Stimulated activated CD4-positive, alpha-beta T cell treated with anti-CD3 and anti-CD28 coated beads, Interleukin-2, amount 100 ng/mL, for 48 hours (primary cell): ENCODE measurements around the gene CAP2.

Experiments
- DNase-seq, 2 donors: peaks; one replicate each; pipeline ENCODE4 v3.0.0-alpha.2; 2020

CAP2 gene

GRCh38 chr6:17477356-17477755, 84.0 kb downstream of the CAP2 start:
- DNase-seq: no peak

GRCh38 chr6:17478223-17478907, 85.0 kb downstream of the CAP2 start:
- no peak for DNase-seq

DNA sequence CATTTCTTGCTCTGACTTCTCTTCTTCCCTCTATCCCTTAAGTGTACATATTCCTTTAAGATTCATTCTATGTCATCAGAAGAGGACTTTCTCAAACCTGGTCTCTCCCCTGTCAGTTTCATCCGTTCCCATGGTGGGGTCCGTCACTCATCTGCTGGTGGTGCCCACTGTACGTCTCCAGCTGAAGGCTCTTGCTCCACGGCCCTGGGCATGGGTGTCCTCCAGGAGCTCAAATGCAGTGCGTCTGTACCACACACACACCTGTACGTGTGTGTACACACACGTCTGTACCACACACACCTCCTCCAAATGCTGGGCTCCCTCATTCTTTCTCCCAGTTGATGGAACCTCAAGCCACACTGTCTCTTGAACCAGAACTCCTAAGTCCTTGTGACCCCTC, 85.6 kb downstream of the CAP2 start:
- DNase-seq: no peak

DNA sequence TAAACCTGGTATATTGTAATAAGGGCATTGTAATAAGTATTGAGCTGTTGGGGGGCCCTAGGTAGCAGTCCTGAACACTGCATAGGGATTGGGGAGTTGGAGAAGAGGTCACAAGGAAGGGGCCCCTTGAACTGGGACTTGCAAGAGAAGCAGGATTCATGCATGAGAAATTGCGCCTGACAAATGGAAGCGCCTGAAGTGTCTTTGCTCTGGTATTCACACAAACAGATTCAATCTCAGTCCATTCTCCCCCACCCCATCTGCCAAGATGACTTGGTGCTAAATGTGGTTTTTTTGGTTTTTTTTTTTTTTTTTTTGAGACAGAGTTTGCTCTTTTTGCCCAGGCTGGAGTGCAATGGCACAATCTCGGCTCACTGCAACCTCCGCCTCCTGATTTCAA, 87.1 kb downstream of the CAP2 start:
- no peak for DNase-seq

- DNase-seq: no peak
Measured at GRCh38 chr6:17482711-17483110, 89.3 kb downstream of the CAP2 start.

GRCh38 chr6:17483391-17484016, 90.1 kb downstream of the CAP2 start:
- DNase-seq: no peak

GRCh38 chr6:17484201-17484849, 90.9 kb downstream of the CAP2 start:
- DNase-seq: no peak

DNA sequence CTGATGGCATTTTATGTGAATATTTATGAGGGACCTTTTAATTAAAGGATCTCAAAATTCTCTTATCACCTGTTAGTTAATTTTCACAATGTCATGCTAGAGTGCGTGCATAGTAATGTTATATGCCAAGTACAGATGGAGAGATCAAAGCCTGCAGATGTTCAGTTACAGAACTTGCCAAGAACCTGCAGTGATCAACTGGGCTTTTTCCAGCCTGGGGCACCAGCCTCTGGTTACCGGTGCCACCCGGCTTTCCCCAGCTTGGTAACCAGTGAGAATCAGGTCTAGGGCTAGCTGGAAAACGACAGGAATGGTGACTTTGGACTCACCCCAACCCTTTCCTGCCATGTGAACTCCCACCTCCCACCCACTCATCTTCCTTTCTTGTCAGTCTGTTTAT, 91.8 kb downstream of the CAP2 start:
- no peak for DNase-seq

DNA sequence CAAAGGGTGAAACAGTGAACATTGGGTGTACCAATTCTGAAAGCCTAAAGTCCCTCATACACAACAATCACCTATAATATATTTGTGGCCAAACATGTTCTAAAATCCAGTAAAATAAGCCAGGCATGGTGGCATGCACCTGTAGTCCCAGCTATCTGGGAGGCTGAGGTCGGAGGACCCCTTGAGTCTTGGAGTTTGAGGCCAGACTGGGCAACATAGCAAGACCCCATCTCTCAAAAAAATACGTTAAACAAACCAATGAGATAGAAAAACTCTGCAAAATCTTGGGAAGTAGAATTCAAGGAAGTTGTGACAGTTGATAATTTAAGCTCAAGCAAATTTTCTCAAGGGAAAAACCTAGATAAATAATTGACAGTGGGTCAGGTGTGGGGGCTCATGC, 92.6 kb downstream of the CAP2 start:
- no peak for DNase-seq

DNA sequence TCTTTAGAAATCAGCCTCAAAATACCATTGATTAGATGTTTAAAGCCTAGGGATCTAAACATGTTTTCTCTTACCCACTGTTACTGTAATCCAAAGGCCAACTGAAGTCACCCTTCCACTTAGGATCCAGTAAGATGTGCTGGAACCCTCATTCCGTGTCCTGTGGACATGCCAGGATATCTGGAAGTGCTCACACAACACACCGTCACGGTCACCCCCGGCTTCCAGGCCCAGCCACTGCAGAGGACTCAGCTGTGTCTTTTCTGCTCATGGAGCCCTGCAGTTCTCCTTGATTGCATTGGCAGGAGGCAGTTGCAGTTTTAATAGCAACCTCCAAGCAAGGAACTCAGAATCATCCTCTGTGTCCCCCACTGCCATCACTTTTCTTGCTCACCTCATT, 93.3 kb downstream of the CAP2 start:
- no peak for DNase-seq

- no peak for DNase-seq
Measured at GRCh38 chr6:17490724-17491123, 97.3 kb downstream of the CAP2 start.

DNA sequence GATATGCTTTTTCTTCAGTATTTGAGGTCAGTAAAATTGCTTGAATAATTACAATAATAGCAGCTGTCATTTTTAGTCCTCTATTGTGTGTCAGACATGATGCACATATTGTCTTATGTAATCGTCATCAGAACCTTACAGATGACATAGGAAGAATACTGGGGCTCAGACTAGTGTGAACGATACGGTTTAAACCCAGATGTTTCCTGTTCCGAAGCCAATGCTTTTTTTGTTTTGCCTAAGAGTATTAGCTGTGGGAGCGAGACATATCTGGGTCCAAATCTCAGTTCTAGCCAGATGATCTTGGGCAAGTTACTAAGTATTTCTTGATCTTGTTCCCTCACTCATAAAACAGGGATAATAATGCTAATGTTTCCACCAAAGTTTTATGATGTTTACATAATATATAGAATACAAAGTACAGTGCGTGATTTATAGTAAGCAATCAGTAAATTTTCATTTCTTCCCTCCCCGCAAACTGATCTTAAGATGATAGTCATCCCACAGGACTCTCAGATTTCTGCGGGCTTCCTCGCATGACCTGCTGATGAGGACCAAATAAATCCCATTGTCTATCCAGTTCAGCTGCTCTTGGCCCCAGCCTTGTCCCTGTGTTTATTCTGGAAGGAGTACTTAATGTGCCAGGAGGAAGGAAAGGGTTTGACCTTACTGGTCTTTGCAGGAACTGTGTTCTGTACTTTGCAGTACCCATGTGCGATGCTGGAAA, 98.2 kb downstream of the CAP2 start:
- no peak for DNase-seq

DNA sequence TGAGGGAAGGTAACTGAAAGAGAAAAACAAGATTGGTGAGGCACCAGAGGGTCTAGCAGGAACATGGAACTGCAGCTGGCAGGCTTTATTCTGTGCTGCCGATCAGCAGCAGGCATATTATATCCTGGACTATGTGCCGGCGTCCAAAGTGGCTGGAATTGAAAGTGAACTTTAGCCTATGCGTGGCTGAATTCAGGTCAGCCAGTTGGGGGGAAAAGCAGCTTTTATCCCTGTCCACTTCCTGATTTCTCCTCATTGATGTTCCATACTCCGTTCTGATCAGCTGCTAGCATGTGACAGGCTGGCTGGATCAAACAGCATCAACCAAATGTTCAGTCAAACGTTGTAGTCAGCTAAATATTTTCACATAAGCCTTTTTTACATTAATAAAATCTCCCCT, 99.0 kb downstream of the CAP2 start:
- DNase-seq: no peak

DNA sequence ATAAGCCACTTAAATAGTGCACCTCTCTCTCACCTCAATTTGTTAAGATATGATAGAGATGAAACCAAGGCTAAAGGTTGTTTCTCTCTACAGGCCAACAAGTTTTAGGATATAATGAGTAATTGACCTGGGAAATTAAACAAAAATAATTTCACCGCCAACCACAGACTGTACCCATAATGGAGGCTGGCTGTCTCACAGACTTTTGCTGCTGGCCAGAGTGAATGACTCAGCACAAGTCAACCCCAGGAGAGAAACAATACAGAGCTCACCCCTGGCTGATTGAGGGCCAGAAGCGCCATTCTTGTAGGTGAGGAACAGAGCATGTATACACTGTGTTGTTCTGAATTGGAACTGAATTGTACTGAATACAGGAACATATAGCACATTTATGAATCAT, 99.9 kb downstream of the CAP2 start:
- no peak for DNase-seq

DNA sequence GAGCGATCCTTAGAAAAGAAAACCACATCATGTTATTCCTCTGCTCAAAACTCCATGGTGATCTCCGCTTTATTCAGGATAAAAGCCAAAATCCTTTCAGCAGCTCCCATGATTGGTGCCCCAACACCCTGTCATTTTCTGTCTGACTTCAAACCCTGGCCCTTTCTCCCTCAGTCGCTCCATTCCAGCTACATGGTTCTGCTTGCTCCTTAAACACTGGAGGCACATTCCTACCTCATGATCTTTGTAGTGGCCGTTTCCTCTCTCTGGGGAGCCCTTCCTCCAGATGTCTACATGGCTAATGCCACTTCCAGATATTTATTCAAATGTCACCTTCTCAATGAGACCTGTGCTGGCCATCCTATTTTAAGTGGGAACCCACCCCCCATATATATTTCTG, 100.8 kb downstream of the CAP2 start:
- DNase-seq: no peak

- no peak for DNase-seq
Measured at GRCh38 chr6:17494919-17495318, 101.5 kb downstream of the CAP2 start.

- DNase-seq: no peak
Measured at GRCh38 chr6:17497535-17498095, 104.2 kb downstream of the CAP2 start.

- DNase-seq: no peak
Measured at GRCh38 chr6:17501442-17501841, 108.0 kb downstream of the CAP2 start.

GRCh38 chr6:17501982-17502704, 108.7 kb downstream of the CAP2 start:
- no peak for DNase-seq

GRCh38 chr6:17503051-17503450, 109.7 kb downstream of the CAP2 start:
- no peak for DNase-seq

DNA sequence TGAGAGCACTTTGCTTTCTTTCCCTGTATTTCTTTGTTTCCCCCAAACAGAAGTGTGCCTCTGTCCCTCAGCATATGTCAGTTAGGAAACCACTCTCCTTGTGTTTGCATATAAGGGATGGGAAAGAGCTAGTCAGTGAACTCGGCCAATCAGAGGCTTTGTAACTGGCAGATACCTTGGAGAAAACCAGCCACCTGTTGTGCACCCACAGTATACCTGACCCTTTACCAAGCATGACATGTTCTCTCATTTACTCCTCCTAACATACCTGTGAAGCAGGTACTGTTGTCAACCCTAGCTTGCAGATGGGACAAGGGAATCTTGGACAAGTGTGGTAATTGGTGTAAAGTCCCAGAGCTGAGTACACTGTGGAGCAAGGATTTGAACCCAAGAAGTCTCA, 110.6 kb downstream of the CAP2 start:
- no peak for DNase-seq

- DNase-seq: no peak
Measured at GRCh38 chr6:17505062-17505476, 111.7 kb downstream of the CAP2 start.

GRCh38 chr6:17505767-17506280, 112.4 kb downstream of the CAP2 start:
- DNase-seq: no peak
